Kidney capillary endothelial cell (primary cell): Measurements from ENCODE around the gene CLTCL1.
"Not testable (repeated sequence)": the region's sequence is repeated elsewhere in the genome, so short reads cannot be mapped to it uniquely, and the experiment has no call there.

Experiments
- DNase-seq: peaks from one replicate; pipeline ENCODE4 v3.0.0-alpha.2; 2018; ENCODE audit warnings: low spot score

The CLTCL1 gene

DNA sequence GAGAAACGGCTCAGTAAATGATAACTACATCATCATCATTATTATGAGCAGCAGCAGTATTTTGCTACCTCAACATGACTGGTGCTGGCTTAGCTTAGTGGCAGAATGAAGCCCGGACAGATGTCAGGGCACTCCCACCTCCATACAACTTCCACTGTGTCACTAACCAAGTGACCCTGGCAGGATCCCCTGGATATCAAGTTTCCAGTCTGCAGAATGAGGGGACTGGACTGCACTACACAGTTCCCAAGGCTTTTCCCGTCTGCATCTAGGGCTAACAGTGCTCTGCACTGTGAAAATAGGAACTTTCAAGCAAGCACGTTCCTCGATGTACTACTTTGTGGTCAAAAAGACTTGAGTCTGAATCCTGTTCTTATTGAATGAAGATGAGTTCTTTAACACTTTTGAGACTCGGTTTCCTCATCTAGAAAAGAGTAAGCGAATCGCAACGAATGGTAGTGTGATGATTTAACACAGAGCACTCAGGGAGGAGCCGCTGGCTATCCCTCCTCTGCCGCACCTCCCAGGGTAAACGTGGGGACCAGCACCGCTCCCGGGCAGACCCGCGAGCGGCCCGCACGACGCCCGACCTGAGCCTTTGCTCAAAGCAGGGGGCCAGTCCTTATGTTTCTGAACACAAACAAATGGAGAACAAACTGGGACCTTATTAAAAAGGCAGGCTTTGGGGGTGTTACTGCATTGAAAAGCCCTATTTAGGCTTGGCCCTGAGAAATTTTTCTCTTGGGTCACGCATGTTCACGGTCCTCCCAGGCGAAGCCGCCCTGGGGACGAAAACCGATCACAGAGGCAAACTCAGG, 910 bp downstream of the CLTCL1 start:
- no peak for DNase-seq

GRCh38 chr22:19289475-19290161, 1.9 kb downstream of the CLTCL1 start:
- DNase-seq, result no peak

DNA sequence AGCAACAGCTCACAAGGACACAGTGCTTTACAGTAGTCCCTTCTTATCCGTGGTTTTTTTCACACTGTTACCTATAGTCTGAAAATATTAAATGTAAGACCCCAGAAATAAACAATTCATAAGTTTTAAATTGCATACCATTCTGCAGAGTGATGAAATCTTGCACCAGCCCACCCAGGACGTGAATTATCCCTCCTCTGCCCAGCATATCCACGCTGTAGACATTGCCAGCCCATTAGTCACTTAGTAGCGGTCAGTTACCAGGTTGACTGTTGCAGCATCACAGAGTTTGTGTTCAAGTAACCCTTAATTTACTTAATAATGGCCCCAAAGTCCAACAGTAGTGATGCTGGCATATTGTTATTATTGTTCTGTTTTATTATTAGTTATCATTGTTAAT, 3.6 kb downstream of the CLTCL1 start:
- no peak for DNase-seq

- DNase-seq, result no peak
Observed at GRCh38 chr22:19287076-19287707, 4.3 kb downstream of the CLTCL1 start.

- no peak for DNase-seq
Observed at GRCh38 chr22:19285831-19286230, 5.7 kb downstream of the CLTCL1 start.

GRCh38 chr22:19279143-19279542, 12.4 kb downstream of the CLTCL1 start:
- DNase-seq, result not testable (repeated sequence)

- no peak for DNase-seq
Observed at GRCh38 chr22:19277785-19278184, 13.7 kb downstream of the CLTCL1 start.

- DNase-seq, result no peak
Observed at GRCh38 chr22:19275919-19276600, 15.5 kb downstream of the CLTCL1 start.

GRCh38 chr22:19275513-19275912, 16.0 kb downstream of the CLTCL1 start:
- no peak for DNase-seq

DNA sequence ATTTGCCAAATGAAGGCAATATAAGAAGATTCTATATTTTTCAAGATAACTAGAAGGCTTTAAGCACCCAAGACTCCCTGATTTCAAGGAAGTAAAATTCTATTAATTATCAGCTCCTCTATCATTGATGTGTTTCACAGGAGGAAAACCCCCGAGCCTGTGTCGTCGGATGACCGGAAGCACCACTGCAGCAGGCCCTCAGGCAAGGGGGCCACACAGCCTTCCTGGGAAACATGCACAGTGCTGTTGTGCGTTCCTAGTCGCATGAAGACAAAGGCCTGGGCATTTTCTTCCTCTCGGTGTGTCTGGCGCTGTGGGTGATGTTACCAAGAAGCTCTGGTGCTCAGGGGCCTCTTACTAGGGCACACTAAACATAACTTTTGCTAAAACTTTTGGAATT, 16.4 kb downstream of the CLTCL1 start:
- no peak for DNase-seq

GRCh38 chr22:19271856-19272535, 19.5 kb downstream of the CLTCL1 start:
- DNase-seq, result no peak

GRCh38 chr22:19271273-19271855, 20.2 kb downstream of the CLTCL1 start:
- DNase-seq, result no peak

GRCh38 chr22:19270873-19271272, 20.6 kb downstream of the CLTCL1 start:
- DNase-seq, result no peak

- no peak for DNase-seq
Observed at GRCh38 chr22:19266547-19267086, 24.9 kb downstream of the CLTCL1 start.

GRCh38 chr22:19265779-19266178, 25.7 kb downstream of the CLTCL1 start:
- DNase-seq, result no peak

- DNase-seq, result no peak
Observed at GRCh38 chr22:19260804-19261203, 30.7 kb downstream of the CLTCL1 start.

GRCh38 chr22:19260194-19260593, 31.3 kb downstream of the CLTCL1 start:
- DNase-seq, result no peak

DNA sequence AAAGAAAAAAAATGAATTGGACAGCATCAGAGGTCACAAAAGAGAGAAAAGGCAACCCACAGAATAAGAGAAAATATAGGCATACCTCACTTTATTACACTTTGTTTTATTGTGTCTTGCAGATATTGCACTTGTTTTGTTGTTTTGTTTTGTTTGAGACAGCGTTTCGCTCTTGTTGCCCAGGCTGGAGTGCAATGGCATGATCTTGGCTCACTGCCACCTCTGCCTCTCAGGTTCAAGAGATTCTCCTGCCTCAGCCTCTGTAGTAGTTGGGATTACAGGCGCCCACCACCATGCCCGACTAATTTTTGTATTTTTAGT, 32.6 kb downstream of the CLTCL1 start:
- DNase-seq, result not testable (repeated sequence)

GRCh38 chr22:19258371-19258770, 33.1 kb downstream of the CLTCL1 start:
- no peak for DNase-seq

GRCh38 chr22:19256362-19256761, 35.2 kb downstream of the CLTCL1 start:
- not testable (repeated sequence) for DNase-seq

DNA sequence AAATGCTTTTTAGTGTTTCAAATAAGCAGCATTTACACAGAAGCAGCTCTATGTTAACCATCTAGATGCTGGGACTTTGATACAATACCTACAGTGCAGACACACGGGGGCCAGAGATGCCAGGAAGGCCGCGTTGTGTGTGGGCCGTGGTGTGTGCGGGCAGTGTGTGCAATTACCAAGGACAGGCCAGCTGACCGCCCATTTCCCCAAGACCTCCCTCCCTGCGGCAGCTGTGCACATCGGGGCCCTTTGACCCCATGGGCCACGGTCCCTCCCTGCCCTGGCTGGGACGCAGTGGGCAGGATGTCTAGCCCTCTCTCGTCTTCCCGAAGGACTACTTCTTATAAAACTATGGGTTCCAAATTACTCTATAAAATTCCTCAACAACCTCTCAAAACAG, 38.4 kb downstream of the CLTCL1 start:
- no peak for DNase-seq
